DOHH2 (cell line): Measurements from ENCODE around the gene OR10A3.

ENCODE experiments used
- H3F3A ChIP-seq: fragments of 200-600 bp; sonication (generic), shearing (Covaris generic); 2 replicates; pipeline ENCODE4 v1.6.0; 2016; ENCODE audit warnings: antibody characterized with exemption, mild to moderate bottlenecking; ENCODE audit not compliant: control insufficient read depth, insufficient read depth
- H3K27ac ChIP-seq: fragments of 200-600 bp; sonication (generic); 2 replicates; pipeline ENCODE4 v1.5.1; 2014; ENCODE audit warnings: low read depth, mild to moderate bottlenecking, low read length, moderate library complexity
- H3K27me3 ChIP-seq: fragments of 200-600 bp; sonication (generic); 2 replicates; pipeline ENCODE4 v1.6.1; 2014; ENCODE audit warnings: mild to moderate bottlenecking, low read length, mixed read lengths; ENCODE audit not compliant: control insufficient read depth
- H3K36me3 ChIP-seq: fragments of 200-600 bp; sonication (generic); 2 replicates; pipeline ENCODE4 v1.6.1; 2014; ENCODE audit warnings: mild to moderate bottlenecking, low read length, moderate library complexity, mixed read lengths; ENCODE audit not compliant: control insufficient read depth
- H3K4me1 ChIP-seq: fragments of 200-600 bp; sonication (generic); 2 replicates; pipeline ENCODE4 v1.6.1; 2014; ENCODE audit warnings: mild to moderate bottlenecking, low read length, mixed read lengths; ENCODE audit not compliant: control insufficient read depth
- H3K4me2 ChIP-seq: fragments of 200-600 bp; sonication (generic); 2 replicates; pipeline ENCODE4 v1.6.0; 2014; ENCODE audit warnings: mild to moderate bottlenecking, low read length, moderate library complexity
- H3K4me3 ChIP-seq: fragments of 200-600 bp; sonication (generic); 2 replicates; pipeline ENCODE4 v1.5.1; 2014; ENCODE audit warnings: mild to moderate bottlenecking, low read length, mixed read lengths
- H3K79me2 ChIP-seq: fragments of 200-600 bp; sonication (generic); 2 replicates; pipeline ENCODE4 v1.6.1; 2014; ENCODE audit warnings: mild to moderate bottlenecking, low read length, mixed read lengths; ENCODE audit not compliant: control insufficient read depth
- H3K9me2 ChIP-seq: fragments of 200-600 bp; sonication (generic); replicated peaks from 2 replicates; pipeline ENCODE4 v1.6.1; 2014; ENCODE audit warnings: mild to moderate bottlenecking, low read length, mixed read lengths; ENCODE audit not compliant: control insufficient read depth
- H3K9me3 ChIP-seq: fragments of 200-600 bp; sonication (generic); 2 replicates; pipeline ENCODE4 v1.6.1; 2014; ENCODE audit warnings: antibody characterized with exemption, low read length, mixed read lengths; ENCODE audit not compliant: control insufficient read depth, insufficient read depth
- H4K20me1 ChIP-seq: fragments of 200-600 bp; sonication (generic); 2 replicates; pipeline ENCODE4 v1.6.0; 2014; ENCODE audit warnings: low read depth, mild to moderate bottlenecking, antibody characterized with exemption, low read length, moderate library complexity; ENCODE audit not compliant: control insufficient read depth, insufficient read depth
- CTCF ChIP-seq: fragments of 200-600 bp; sonication (generic); IDR thresholded peaks from one replicate; pipeline ENCODE4 v1.5.1; 2014; ENCODE audit warnings: antibody characterized with exemption, mild to moderate bottlenecking, low read depth, low read length; ENCODE audit not compliant: poor library complexity, severe bottlenecking
- EZH2phosphoT487 ChIP-seq: fragments of 200-600 bp; sonication (generic); IDR thresholded peaks from 2 replicates; pipeline ENCODE4 v1.6.1; 2017; ENCODE audit warnings: borderline replicate concordance, mild to moderate bottlenecking, antibody characterized with exemption, low read length, moderate library complexity, mixed read lengths

Gene OR10A3

GRCh38 chr11:7969756-7970646 is 28.5 kb upstream of the OR10A3 start:
- H3K9me2 ChIP-seq = no peaks in the 10 kb centered on the region
- H3K4me1 ChIP-seq = peaks cover 3% of the 10 kb centered on the region
- H3K4me2 ChIP-seq = no peak overlapping the region
- H3K79me2 ChIP-seq = no peaks in the 10 kb centered on the region
- no peak overlapping the region for H3K27ac ChIP-seq
- no peaks in the 10 kb centered on the region for H3K27me3 ChIP-seq
- no peaks in the 10 kb centered on the region for H3K9me3 ChIP-seq
- no peaks in the 10 kb centered on the region for H3F3A ChIP-seq
- no peak overlapping the region for H3K4me3 ChIP-seq
- no peak for TF ChIP-seq EZH2phosphoT487
- TF ChIP-seq CTCF = no peak
- no peaks in the 10 kb centered on the region for H3K36me3 ChIP-seq
- no peaks in the 10 kb centered on the region for H4K20me1 ChIP-seq

- H3K9me3 ChIP-seq = no peaks in the 10 kb centered on the region
- no peak overlapping the region for H3K27ac ChIP-seq
- H3K4me2 ChIP-seq = no peak overlapping the region
- H3K27me3 ChIP-seq = no peaks in the 10 kb centered on the region
- H3K79me2 ChIP-seq = no peaks in the 10 kb centered on the region
- H3K4me3 ChIP-seq = no peak overlapping the region
- TF ChIP-seq CTCF (no peak), EZH2phosphoT487 (no peak)
- H3K36me3 ChIP-seq = no peaks in the 10 kb centered on the region
- H4K20me1 ChIP-seq = no peaks in the 10 kb centered on the region
- peaks cover 16% of the 10 kb centered on the region for H3K4me1 ChIP-seq
- H3K9me2 ChIP-seq = no peaks in the 10 kb centered on the region
- H3F3A ChIP-seq = no peaks in the 10 kb centered on the region
Measured at GRCh38 chr11:7968686-7969085, 27.2 kb upstream of the OR10A3 start.

- H3K79me2 ChIP-seq = no peaks in the 10 kb centered on the region
- no peaks in the 10 kb centered on the region for H3F3A ChIP-seq
- H3K4me2 ChIP-seq = no peak overlapping the region
- no peaks in the 10 kb centered on the region for H3K9me3 ChIP-seq
- no peak overlapping the region for H3K4me3 ChIP-seq
- no peak overlapping the region for H3K27ac ChIP-seq
- H3K4me1 ChIP-seq = peaks cover 25% of the 10 kb centered on the region
- H3K27me3 ChIP-seq = no peaks in the 10 kb centered on the region
- H3K36me3 ChIP-seq = no peaks in the 10 kb centered on the region
- H3K9me2 ChIP-seq = no peaks in the 10 kb centered on the region
- TF ChIP-seq CTCF (no peak), EZH2phosphoT487 (no peak)
- no peaks in the 10 kb centered on the region for H4K20me1 ChIP-seq
Measured at GRCh38 chr11:7967826-7968225, 26.3 kb upstream of the OR10A3 start.
